HepG2 (cell line): ENCODE measurements around the gene ZMYND8. TPM values are rescaled to one million over a fixed set of nuclear protein-coding genes. Genes with fewer than 3 reads are reported as not detected.

ENCODE experiments used
- ATAC-seq: fragments of 200-7000 bp; cut with Tn5 transposase; 3 replicates; pipeline ENCODE4 v1.9.1; 2020; ENCODE audit warnings: mild to moderate bottlenecking, moderate library complexity
- BruUV-seq: library from RNA; stranded (reverse); fragments of 400-500 nt; replicated peaks from 2 replicates; lab custom pipeline; 2021; lab: Mats Ljungman, UMichigan
- CTCF ChIA-PET: fragments of 300-600 bp; formaldehyde crosslinking; extraction: SDS; loops from one replicate; lab custom pipeline; 2021; ENCODE audit warnings: low total read pairs, inconsistent platforms, low intra/inter-chr PET ratio; lab: Yijun Ruan, JAX
- POLR2A ChIA-PET: fragments of 350-600 bp; sonication (Branson Sonifier 250); formaldehyde crosslinking; loops from one replicate; lab custom pipeline; 2020; ENCODE audit warnings: antibody characterized with exemption, inconsistent platforms; lab: Yijun Ruan, JAX
- DNase-seq: peaks from one replicate; pipeline ENCODE4 v3.0.0-alpha.2; 2015; ENCODE audit warnings: low spot score
- FAIRE-seq: peaks from 3 replicates; lab custom pipeline; 2011; peaks lifted over from hg19 to GRCh38; lab: Jason Lieb, UNC
- H2AFZ ChIP-seq: one replicate; pipeline ENCODE4 v1.6.1; 2011; ENCODE audit warnings: low read length, inconsistent platforms
- H3K27ac ChIP-seq: fragments of 300-600 bp; 3 replicates; pipeline ENCODE4 v1.8.0; 2011; ENCODE audit warnings: mixed run types, mild to moderate bottlenecking, mixed read lengths, low read length, inconsistent platforms; ENCODE audit not compliant: insufficient read depth; ENCODE audit errors: extremely low read length
- H3K27me3 ChIP-seq, 2 experiments: fragments of 200-600 bp in 1 of 2; 2 replicates in 1 of 2; 3 replicates in 1 of 2; pipeline versions ENCODE4 v1.6.0 to v1.8.0; 2011; ENCODE audit warnings: low read length in 2 of 2, mild to moderate bottlenecking in 2 of 2, moderate library complexity in 2 of 2, inconsistent platforms in 1 of 2; ENCODE audit not compliant: insufficient read depth in 2 of 2, control insufficient read depth in 1 of 2
- H3K36me3 ChIP-seq, 2 experiments: fragments of 200-600 bp in 1 of 2; replicated peaks in 1 of 2; 2 replicates in 1 of 2; 3 replicates in 1 of 2; pipeline versions ENCODE4 v1.5.1 to v1.8.0; 2011; ENCODE audit warnings: low read length in 2 of 2, inconsistent platforms in 1 of 2; ENCODE audit not compliant: insufficient read depth in 2 of 2, control insufficient read depth in 1 of 2
- H3K4me1 ChIP-seq: 2 replicates; pipeline ENCODE4 v1.5.1; 2012; ENCODE audit warnings: low read length, inconsistent platforms; ENCODE audit not compliant: insufficient read depth
- H3K4me2 ChIP-seq: 2 replicates; pipeline ENCODE4 v1.6.0; 2011; ENCODE audit warnings: low read depth, low read length, inconsistent platforms
- H3K4me3 ChIP-seq, 3 experiments: fragments of 200-600 bp in 1 of 3; sonication (generic), shearing (Covaris generic) in 1 of 3; replicated peaks in 1 of 3; 2 replicates each; pipeline ENCODE4 v1.5.1; 2011 to 2016; ENCODE audit warnings: low read length in 3 of 3, inconsistent platforms in 2 of 3, low read depth in 2 of 3, mild to moderate bottlenecking in 2 of 3, control low read depth in 1 of 3, mixed read lengths in 1 of 3; ENCODE audit not compliant: insufficient read depth in 1 of 3
- H3K79me2 ChIP-seq: one replicate; pipeline ENCODE4 v1.6.1; 2011; ENCODE audit warnings: low read length, inconsistent platforms; ENCODE audit not compliant: insufficient read depth
- H3K9ac ChIP-seq: 2 replicates; pipeline ENCODE4 v1.6.0; 2011; ENCODE audit warnings: mild to moderate bottlenecking, low read depth, low read length, inconsistent platforms; ENCODE audit not compliant: insufficient read depth
- H3K9me3 ChIP-seq: 2 replicates; pipeline ENCODE4 v1.5.1; 2012; ENCODE audit warnings: mild to moderate bottlenecking, low read length
- H4K20me1 ChIP-seq: 2 replicates; pipeline ENCODE4 v1.6.0; 2011; ENCODE audit warnings: inconsistent platforms, mild to moderate bottlenecking, low read length, moderate library complexity; ENCODE audit not compliant: insufficient read depth
- ETS1 ChIP-seq: sonication (generic); formaldehyde crosslinking; IDR thresholded peaks from 2 replicates; pipeline ENCODE4 v1.4.0; 2020; ENCODE audit warnings: missing genetic modification reagents
- GZF1 ChIP-seq: sonication (generic); formaldehyde crosslinking; IDR thresholded peaks from 2 replicates; pipeline ENCODE4 v1.5.1; 2020; ENCODE audit warnings: mild to moderate bottlenecking, missing genetic modification reagents
- MIER2 ChIP-seq: IDR thresholded peaks from 2 replicates; pipeline ENCODE4 v1.6.1; 2016; ENCODE audit warnings: missing biosample characterization, missing genetic modification reagents
- TARDBP ChIP-seq: sonication (generic); formaldehyde crosslinking; IDR thresholded peaks from 2 replicates; pipeline ENCODE4 v1.8.0; 2022; ENCODE audit warnings: mild to moderate bottlenecking, missing genetic modification reagents
- TFDP2 ChIP-seq: sonication (generic); formaldehyde crosslinking; IDR thresholded peaks from 2 replicates; pipeline ENCODE4 v1.4.0; 2020; ENCODE audit warnings: missing genetic modification reagents
- ZNF337 ChIP-seq: sonication (generic); formaldehyde crosslinking; IDR thresholded peaks from 2 replicates; pipeline ENCODE4 v1.5.1; 2020; ENCODE audit warnings: missing genetic modification reagents, low read depth, mild to moderate bottlenecking, borderline replicate concordance
- ZNF687 ChIP-seq: sonication (generic); formaldehyde crosslinking; IDR thresholded peaks from 2 replicates; pipeline ENCODE4 v1.5.1; 2020; ENCODE audit warnings: mild to moderate bottlenecking, missing genetic modification reagents, moderate library complexity
- WGBS: methylation state at CpG from one replicate; pipeline ENCODE4 v1.1.6; 2017; ENCODE audit warnings: low lambda C conversion rate; 5-methylcytosine and 5-hydroxymethylcytosine counted together
- in situ Hi-C: cut with HindIII; loops from 2 replicates; pipeline ENCODE4 v1.10.0; 2017; ENCODE audit warnings: low pct_unique_long_range_greater_than_20kb; ENCODE audit not compliant: extremely low pct_ligation_motif_present
- intact Hi-C: fragments of 100-400 bp; cut with micrococcal nuclease; formaldehyde crosslinking; loops from one replicate; pipeline ENCODE4 v1.10.0; 2022; ENCODE audit not compliant: unreplicated experiment
- polyA plus RNA-seq, 8 experiments: library from polyadenylated mRNA; depleted of rRNA in 3 of 8; stranded (reverse) in 7 of 8; unstranded in 1 of 8; fragments of >200 nt; fragmentation: Illumina TruSeq in 4 of 8; extraction: Trizol in 4 of 8; gene quantifications; 2 replicates each; pipeline versions ENCODE4 v1.2.1 to v1.2.3, GENCODE V29; 2011 to 2016; ENCODE audit warnings: low read depth in 4 of 8, missing spikeins in 1 of 8, mixed read lengths in 1 of 8; ENCODE audit not compliant: insufficient read depth in 1 of 8
- total RNA-seq, 5 experiments: library from RNA; depleted of rRNA; stranded (reverse); fragments of >200 nt; fragmentation: Illumina TruSeq; extraction: Trizol; gene quantifications; 2 replicates each; pipeline ENCODE4 v1.2.3, GENCODE V29; 2016; ENCODE audit warnings: low read depth in 1 of 5

Gene ZMYND8
- total and polyA plus RNA-seq, 2 of the 13 experiments (the other 11 are each of a cell fraction or from before 2014, with no cell fraction given) = 53.9 to 84.7 TPM

- TF ChIP-seq ZNF687 (CRISPR knock-in tag) (peak; percentile 54; the same call in 1 of the 2 replicates), TARDBP (CRISPR knock-in tag) (no peak), ZNF337 (CRISPR knock-in tag) (peak; percentile 99; the same call in 1 of the 2 replicates)
These were observed 4.8 kb upstream of the ZMYND8 start (continued) for GRCh38 chr20:47361057-47361915.

- in situ Hi-C loops = no loop called here
- ATAC-seq (peak; percentile 32), FAIRE-seq (peak; percentile 60), DNase-seq (peak; percentile 90)
- intact Hi-C loops = loop anchor here (1.0 to 2.0 kb wide), 2 partner anchors 16 to 39 kb away; no protein-coding TSS in a partner anchor
- no peak overlapping the region for H2AFZ ChIP-seq
- no peaks in the 10 kb centered on the region for H4K20me1 ChIP-seq
- H3K79me2 ChIP-seq = peaks cover 24% of the 10 kb centered on the region
- H3K36me3 ChIP-seq = no peaks in the 10 kb centered on the region
- POLR2A ChIA-PET = interaction anchor here (0.8 to 13.6 kb wide), 16 partner anchors 8 to 160 kb away, joined by 3 to 624 read pairs (median 19); partner anchors contain the start of gene NCOA3
- CTCF ChIA-PET = interaction anchor here (2.9 kb wide), 1 partner anchor 23 kb away, joined by 12 read pairs; no protein-coding TSS in a partner anchor
- BruUV-seq = no TSS peak
- H3K9ac ChIP-seq = peak overlapping the region; percentile 99
- under 1% methylated on average over 18 of the region's 19 CpGs for WGBS
- no peaks in the 10 kb centered on the region for H3K9me3 ChIP-seq
- peak overlapping the region; percentile 62 to 81 (median 69) for H3K4me3 ChIP-seq
- H3K27me3 ChIP-seq = no peaks in the 10 kb centered on the region; a peak in 1 of 5 replicates
- H3K4me2 ChIP-seq = peak overlapping the region; percentile 91
- peak overlapping the region; percentile 99 for H3K27ac ChIP-seq
- peaks cover 58% of the 10 kb centered on the region for H3K4me1 ChIP-seq
- peak; percentile 60 for TF ChIP-seq TFDP2
- 0 out of 2 replicates have a peak, but pooled peaks have one; percentile 12 for TF ChIP-seq GZF1 (CRISPR knock-in tag)
- TF ChIP-seq ETS1 (CRISPR knock-in tag) = peak; percentile 58; the same call in 1 of the 2 replicates
- peak; percentile 66; the same call in 1 of the 2 replicates for TF ChIP-seq MIER2 (CRISPR knock-in tag)
These were observed 4.0 kb upstream of the ZMYND8 start for GRCh38 chr20:47360297-47361056.
